ENCODE data around the gene CHN2. TPM values are rescaled to one million over a fixed set of nuclear protein-coding genes. Genes with fewer than 3 reads are reported as not detected.

Gene CHN2
- total RNA-seq, 1 experiment from 2014 or later = 2.1 TPM

DNA sequence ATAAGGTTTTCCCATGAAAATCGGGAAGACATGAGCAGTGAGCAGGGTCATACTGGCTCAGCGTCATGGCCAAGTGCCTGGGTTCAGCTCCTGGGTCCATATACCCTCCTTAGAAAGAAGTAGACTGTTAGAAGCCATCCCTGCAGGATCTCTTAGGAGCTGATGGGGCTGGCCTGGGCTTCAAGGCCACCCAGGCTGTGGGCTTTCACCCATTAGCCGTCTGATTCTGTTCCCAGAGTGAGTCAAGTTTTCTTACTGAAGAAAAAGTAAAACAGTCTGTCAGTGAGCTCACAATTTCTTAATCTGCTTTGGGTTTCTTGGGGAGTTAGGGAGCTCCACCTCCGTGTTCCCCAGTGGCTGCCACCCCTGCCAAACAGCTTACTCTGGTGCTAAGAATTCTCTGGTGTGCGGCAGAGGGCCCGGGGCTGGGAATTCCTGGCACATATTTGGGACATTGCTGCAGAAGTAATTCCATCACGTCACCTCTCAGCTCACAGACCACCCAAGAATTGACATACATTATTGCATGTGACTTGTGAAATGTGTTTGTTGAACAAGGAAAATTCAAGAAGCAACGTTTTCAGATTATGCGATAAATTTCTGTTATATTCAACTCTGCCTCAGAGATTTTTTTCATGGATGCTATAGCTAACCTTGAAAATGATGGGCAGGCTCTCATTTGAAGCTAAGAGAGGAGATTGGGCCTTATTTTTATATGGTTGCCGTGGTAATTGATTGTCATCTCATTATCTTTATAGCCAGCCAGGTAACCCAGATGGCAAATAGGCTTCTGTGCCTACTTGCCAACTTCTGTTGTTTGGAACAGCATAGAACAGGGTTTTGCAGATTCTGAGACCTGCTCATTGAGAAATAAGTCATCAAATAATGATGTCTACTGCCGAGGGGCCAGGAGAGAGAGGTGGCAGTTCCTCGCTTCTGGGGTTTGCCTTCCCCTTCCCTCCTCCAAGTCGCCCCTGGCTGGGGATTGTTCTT is 166.4 kb downstream of the CHN2 start (continued):
- TF ChIP-seq, protein P1, sequence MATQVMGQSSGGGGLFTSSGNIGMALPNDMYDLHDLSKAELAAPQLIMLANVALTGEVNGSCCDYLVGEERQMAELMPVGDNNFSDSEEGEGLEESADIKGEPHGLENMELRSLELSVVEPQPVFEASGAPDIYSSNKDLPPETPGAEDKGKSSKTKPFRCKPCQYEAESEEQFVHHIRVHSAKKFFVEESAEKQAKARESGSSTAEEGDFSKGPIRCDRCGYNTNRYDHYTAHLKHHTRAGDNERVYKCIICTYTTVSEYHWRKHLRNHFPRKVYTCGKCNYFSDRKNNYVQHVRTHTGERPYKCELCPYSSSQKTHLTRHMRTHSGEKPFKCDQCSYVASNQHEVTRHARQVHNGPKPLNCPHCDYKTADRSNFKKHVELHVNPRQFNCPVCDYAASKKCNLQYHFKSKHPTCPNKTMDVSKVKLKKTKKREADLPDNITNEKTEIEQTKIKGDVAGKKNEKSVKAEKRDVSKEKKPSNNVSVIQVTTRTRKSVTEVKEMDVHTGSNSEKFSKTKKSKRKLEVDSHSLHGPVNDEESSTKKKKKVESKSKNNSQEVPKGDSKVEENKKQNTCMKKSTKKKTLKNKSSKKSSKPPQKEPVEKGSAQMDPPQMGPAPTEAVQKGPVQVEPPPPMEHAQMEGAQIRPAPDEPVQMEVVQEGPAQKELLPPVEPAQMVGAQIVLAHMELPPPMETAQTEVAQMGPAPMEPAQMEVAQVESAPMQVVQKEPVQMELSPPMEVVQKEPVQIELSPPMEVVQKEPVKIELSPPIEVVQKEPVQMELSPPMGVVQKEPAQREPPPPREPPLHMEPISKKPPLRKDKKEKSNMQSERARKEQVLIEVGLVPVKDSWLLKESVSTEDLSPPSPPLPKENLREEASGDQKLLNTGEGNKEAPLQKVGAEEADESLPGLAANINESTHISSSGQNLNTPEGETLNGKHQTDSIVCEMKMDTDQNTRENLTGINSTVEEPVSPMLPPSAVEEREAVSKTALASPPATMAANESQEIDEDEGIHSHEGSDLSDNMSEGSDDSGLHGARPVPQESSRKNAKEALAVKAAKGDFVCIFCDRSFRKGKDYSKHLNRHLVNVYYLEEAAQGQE (IDR thresholded peaks at IDR 0.05; ENCODE audit: low read depth) = no peak
- TF ChIP-seq ELF1 (IDR thresholded peaks at IDR 0.05; ENCODE audit: borderline replicate concordance, low read depth) = no peak
- TF ChIP-seq TCF7L2 (IDR thresholded peaks at IDR 0.05; ENCODE audit: borderline replicate concordance, extremely low read depth, insufficient read depth, insufficient read length) = no peak
- TF ChIP-seq EZH2 (IDR thresholded peaks at IDR 0.05) = no peak
- no peak for TF ChIP-seq CEBPB (IDR thresholded peaks at IDR 0.05; ENCODE audit: low read depth)
- no peak for TF ChIP-seq POLR2AphosphoS5 (IDR thresholded peaks at IDR 0.05; ENCODE audit: low read depth, low read length)
- TF ChIP-seq FOSL1 (IDR thresholded peaks at IDR 0.05; ENCODE audit: low read depth) = no peak
- TF ChIP-seq CBX3 (IDR thresholded peaks at IDR 0.05; ENCODE audit: low read depth) = no peak
- no peak for TF ChIP-seq SRF (IDR thresholded peaks at IDR 0.05; ENCODE audit: low read depth)

DNA sequence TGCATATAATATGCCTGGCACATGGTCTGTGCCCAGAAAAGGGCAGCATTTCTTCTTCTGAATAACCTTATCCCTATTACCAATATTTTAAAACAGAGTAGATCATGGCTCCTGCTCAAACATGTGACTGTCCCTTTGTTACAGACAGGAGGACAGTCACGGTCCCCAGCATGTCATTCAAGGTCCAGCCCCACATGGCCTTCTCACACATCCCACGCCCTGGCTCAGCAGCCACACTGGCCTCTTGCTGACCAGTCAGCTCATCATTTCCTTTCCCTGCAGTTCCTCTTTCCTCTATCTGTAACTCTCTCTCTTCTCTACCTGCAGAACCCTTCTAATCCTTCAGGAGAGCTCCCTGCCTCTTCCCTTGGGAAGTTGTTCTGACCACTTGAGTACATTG is 167.8 kb downstream of the CHN2 start:
- Histone ChIP-seq H3K9ac (ENCODE audit: low read length) (no peak overlapping the region), H3K4me1 (ENCODE audit: control insufficient read depth in 1 of 2, insufficient read depth in 2 of 2, low read length in 2 of 2) (no peaks in the 10 kb centered on the region), H3K36me3 (ENCODE audit: control insufficient read depth in 1 of 2, insufficient read depth in 2 of 2, low read length in 2 of 2) (no peaks in the 10 kb centered on the region), H3K9me3 (ENCODE audit: control insufficient read depth in 1 of 2, insufficient read depth in 1 of 2, low read depth in 1 of 2, low read length in 2 of 2) (no peaks in the 10 kb centered on the region), H3K27me3 (ENCODE audit: insufficient read depth, low read length) (no peaks in the 10 kb centered on the region), H3K4me3 (replicated peaks in 1 of 2; ENCODE audit: low read depth in 1 of 2, low read length in 2 of 2) (no peak overlapping the region), H2AFZ (ENCODE audit: low read depth, low read length, poor library complexity, severe bottlenecking) (no peak overlapping the region), H3K4me2 (ENCODE audit: low read length) (no peak overlapping the region), H3K79me2 (ENCODE audit: insufficient read depth, low read length) (no peaks in the 10 kb centered on the region), H4K20me1 (ENCODE audit: insufficient read depth) (no peaks in the 10 kb centered on the region), H3K9me2 (ENCODE audit: insufficient read depth) (no peaks in the 10 kb centered on the region), H3K27ac (ENCODE audit: low read depth, low read length) (no peak overlapping the region)
- ATAC-seq = no peak
- RAD21 ChIA-PET (ENCODE audit: low non-redundant PET in 1 of 2, low total read pairs in 2 of 2, uncharacterized antibody in 2 of 2, unreplicated experiment in 2 of 2) = no interaction called here
- POLR2A ChIA-PET = no interaction called here
- no TSS peak for BruUV-seq (replicated peaks)
- no peak for TF ChIP-seq EZH2phosphoT487 (IDR thresholded peaks at IDR 0.05; ENCODE audit: borderline replicate concordance)
- no peak for TF ChIP-seq SP1 (IDR thresholded peaks at IDR 0.05; ENCODE audit: low read depth)
- TF ChIP-seq CEBPB (IDR thresholded peaks at IDR 0.05; ENCODE audit: low read depth) = no peak
- no peak for TF ChIP-seq ELF1 (IDR thresholded peaks at IDR 0.05; ENCODE audit: borderline replicate concordance, low read depth)
- TF ChIP-seq, protein P2, sequence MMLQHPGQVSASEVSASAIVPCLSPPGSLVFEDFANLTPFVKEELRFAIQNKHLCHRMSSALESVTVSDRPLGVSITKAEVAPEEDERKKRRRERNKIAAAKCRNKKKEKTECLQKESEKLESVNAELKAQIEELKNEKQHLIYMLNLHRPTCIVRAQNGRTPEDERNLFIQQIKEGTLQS (IDR thresholded peaks at IDR 0.05) = no peak
- no peak for TF ChIP-seq JUND (IDR thresholded peaks at IDR 0.05)
- TF ChIP-seq CBX3 (IDR thresholded peaks at IDR 0.05; ENCODE audit: low read depth) = no peak
- TF ChIP-seq, protein P1 (IDR thresholded peaks at IDR 0.05; ENCODE audit: low read depth) = no peak
- CTCF ChIA-PET = no interaction called here
- intact Hi-C loops (cut with micrococcal nuclease) = no loop called here
- no peak for DNase-seq (ENCODE audit: low read depth, low spot score)

All from HCT116 (cell line).